ENCODE data around the gene PHKB. TPM values are rescaled to one million over a fixed set of nuclear protein-coding genes. Genes with fewer than 3 reads are reported as not detected.

PHKB gene
- total and polyA plus RNA-seq, 2 donors (not counting 1 experiment from before 2014, with no cell fraction given): 50.4 to 223 TPM

DNA sequence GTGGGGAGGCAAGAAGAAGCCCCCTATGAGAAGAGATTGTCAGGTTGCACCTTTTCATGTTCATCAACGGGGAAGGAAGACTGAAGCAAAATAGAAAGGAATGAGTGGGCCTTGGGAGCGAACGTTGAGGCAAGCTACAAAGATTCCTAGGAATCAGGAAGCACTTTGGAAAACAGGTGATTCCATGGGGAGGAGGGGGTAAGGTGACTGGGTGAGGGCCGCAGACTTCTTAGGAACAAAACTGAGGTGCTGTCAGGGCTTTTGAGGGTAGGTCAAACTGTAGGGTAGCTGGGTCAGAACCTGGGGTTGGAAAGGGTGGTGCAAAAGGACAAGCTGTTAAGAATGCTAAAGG lies 796 bp upstream of the PHKB start:
- peak overlapping the region; percentile 98 for H3K4me3 Mint-ChIP-seq
- no peak for DNase-seq
- Histone ChIP-seq H3K4me2 (replicated peaks; ENCODE audit: low read depth, low read length, poor library complexity, severe bottlenecking) (peak overlapping the region; percentile 79), H3K27me3 (replicated peaks in 1 of 4; ENCODE audit: control extremely low read depth in 1 of 4, control insufficient read depth in 3 of 4, insufficient read depth in 4 of 4, low read length in 3 of 4) (no peaks in the 10 kb centered on the region), H3K27ac (ENCODE audit: low read length in 2 of 2) (peak overlapping the region; percentile 94 to 97), H3K9ac (ENCODE audit: low read length) (peak overlapping the region; percentile 89), H3K36me3 (replicated peaks in 1 of 2; ENCODE audit: control extremely low read depth in 1 of 2, control insufficient read depth in 1 of 2, extremely low read depth in 1 of 2, insufficient read depth in 2 of 2, low read length in 1 of 2) (peaks cover 3 to 14% of the 10 kb centered on the region in 2 experiments), H3K4me3 (ENCODE audit: control extremely low read depth in 1 of 5, extremely low read depth in 1 of 5, insufficient read depth in 1 of 5, low read depth in 2 of 5, low read length in 4 of 5) (peak overlapping the region; percentile 73 to 93 (median 87)), H4K20me1 (ENCODE audit: control insufficient read depth, insufficient read depth, low read length, poor library complexity, severe bottlenecking) (peaks cover 9% of the 10 kb centered on the region), H3K79me2 (ENCODE audit: control insufficient read depth, insufficient read depth, low read length) (peaks cover 79% of the 10 kb centered on the region), H3K4me1 (ENCODE audit: control insufficient read depth in 2 of 2, insufficient read depth in 2 of 2, low read length in 2 of 2) (peaks cover 40 to 47% of the 10 kb centered on the region in 2 donors), H3K9me3 (ENCODE audit: control extremely low read depth in 1 of 3, control insufficient read depth in 2 of 3, insufficient read depth in 1 of 3, low read length in 2 of 3) (no peaks in the 10 kb centered on the region), H2AFZ (ENCODE audit: insufficient read depth, low read depth, low read length, poor library complexity, severe bottlenecking) (peak overlapping the region; percentile 90)
- WGBS (ENCODE audit: insufficient coverage): 18% methylated on average over 4 of the region's 4 CpGs
- ATAC-seq (ENCODE audit: low read depth): no peak
- CTCF ChIA-PET: interaction anchor here (1.0 to 5.8 kb wide), 5 partner anchors 21 to 317 kb away, joined by 3 to 50 read pairs (median 7); partner anchors contain the start of gene NETO2
- intact Hi-C loops (cut with micrococcal nuclease): loop anchor here (2.0 to 5.0 kb wide), 4 partner anchors 62 to 628 kb away; partner anchors contain the start of gene C16orf87
- no peaks in the 10 kb centered on the region for H3K9me3 Mint-ChIP-seq (ENCODE audit: insufficient read depth)
- H3K4me1 Mint-ChIP-seq: peaks cover 61% of the 10 kb centered on the region
- POLR2A ChIA-PET: interaction anchor here (2.4 to 2.5 kb wide), 2 partner anchors 20 to 33 kb away, joined by 12 to 41 read pairs; no protein-coding TSS in a partner anchor
- H3K27me3 Mint-ChIP-seq: no peaks in the 10 kb centered on the region
- H3K27ac Mint-ChIP-seq: peak overlapping the region; percentile 97
- TF ChIP-seq CTCF (IDR thresholded peaks at IDR 0.05) (no peak), EZH2 (IDR thresholded peaks at IDR 0.05; ENCODE audit: borderline replicate concordance, insufficient read depth, low read depth, low read length, poor library complexity, severe bottlenecking) (no peak)

GRCh38 chr16:47461598-47462266 lies 601 bp downstream of the PHKB start:
- ChIA-PET POLR2A (interaction anchor here (0.6 to 2.5 kb wide), 5 partner anchors 19 to 964 kb away, joined by 4 to 41 read pairs (median 5); no protein-coding TSS in a partner anchor), CTCF (interaction anchor here (0.7 to 5.8 kb wide), 12 partner anchors 13 to 1174 kb away, joined by 3 to 50 read pairs (median 4); partner anchors contain the start of gene NETO2)
- Mint-ChIP-seq H3K4me1 (peaks cover 71% of the 10 kb centered on the region), H3K27ac (peak overlapping the region; percentile 97), H3K4me3 (peak overlapping the region; percentile 98), H3K27me3 (no peaks in the 10 kb centered on the region), H3K9me3 (ENCODE audit: insufficient read depth) (no peaks in the 10 kb centered on the region)
- DNase-seq (peak; percentile 51), ATAC-seq (ENCODE audit: low read depth) (no peak)
- TF ChIP-seq CTCF (IDR thresholded peaks at IDR 0.05) (no peak), EZH2 (IDR thresholded peaks at IDR 0.05; ENCODE audit: borderline replicate concordance, insufficient read depth, low read depth, low read length, poor library complexity, severe bottlenecking) (no peak)
- peak overlapping the region; percentile 90 for H2AFZ ChIP-seq (ENCODE audit: insufficient read depth, low read depth, low read length, poor library complexity, severe bottlenecking)
- intact Hi-C loops (cut with micrococcal nuclease): loop anchor here (1.0 to 5.0 kb wide), 8 partner anchors 20 to 629 kb away; partner anchors contain the start of genes C16orf87 and NETO2
- H3K9me3 ChIP-seq (ENCODE audit: control extremely low read depth in 1 of 3, control insufficient read depth in 2 of 3, insufficient read depth in 1 of 3, low read length in 2 of 3): no peaks in the 10 kb centered on the region
- no peaks in the 10 kb centered on the region for H3K27me3 ChIP-seq (replicated peaks in 1 of 4; ENCODE audit: control extremely low read depth in 1 of 4, control insufficient read depth in 3 of 4, insufficient read depth in 4 of 4, low read length in 3 of 4)
- peak overlapping the region; percentile 79 for H3K4me2 ChIP-seq (replicated peaks; ENCODE audit: low read depth, low read length, poor library complexity, severe bottlenecking)
- peak overlapping the region; percentile 94 to 97 for H3K27ac ChIP-seq (ENCODE audit: low read length in 2 of 2)
- H3K4me3 ChIP-seq (ENCODE audit: control extremely low read depth in 1 of 5, extremely low read depth in 1 of 5, insufficient read depth in 1 of 5, low read depth in 2 of 5, low read length in 4 of 5): peak overlapping the region; percentile 73 to 93 (median 88)
- H3K36me3 ChIP-seq (replicated peaks in 1 of 2; ENCODE audit: control extremely low read depth in 1 of 2, control insufficient read depth in 1 of 2, extremely low read depth in 1 of 2, insufficient read depth in 2 of 2, low read length in 1 of 2): peaks cover 0 to 10% of the 10 kb centered on the region in 2 experiments
- WGBS (ENCODE audit: insufficient coverage): 0% methylated on average over 12 of the region's 17 CpGs
- H3K4me1 ChIP-seq (ENCODE audit: control insufficient read depth in 2 of 2, insufficient read depth in 2 of 2, low read length in 2 of 2): peaks cover 40 to 55% of the 10 kb centered on the region in 2 donors
- peaks cover 9% of the 10 kb centered on the region for H4K20me1 ChIP-seq (ENCODE audit: control insufficient read depth, insufficient read depth, low read length, poor library complexity, severe bottlenecking)
- peak overlapping the region; percentile 89 for H3K9ac ChIP-seq (ENCODE audit: low read length)
- H3K79me2 ChIP-seq (ENCODE audit: control insufficient read depth, insufficient read depth, low read length): peaks cover 77% of the 10 kb centered on the region

All from B cell (primary cell).